Measurements from ENCODE around the gene VTN.
A peak's percentile ranks its signal among the peaks of the same experiment; 100 is the strongest.

Gene VTN

DNA sequence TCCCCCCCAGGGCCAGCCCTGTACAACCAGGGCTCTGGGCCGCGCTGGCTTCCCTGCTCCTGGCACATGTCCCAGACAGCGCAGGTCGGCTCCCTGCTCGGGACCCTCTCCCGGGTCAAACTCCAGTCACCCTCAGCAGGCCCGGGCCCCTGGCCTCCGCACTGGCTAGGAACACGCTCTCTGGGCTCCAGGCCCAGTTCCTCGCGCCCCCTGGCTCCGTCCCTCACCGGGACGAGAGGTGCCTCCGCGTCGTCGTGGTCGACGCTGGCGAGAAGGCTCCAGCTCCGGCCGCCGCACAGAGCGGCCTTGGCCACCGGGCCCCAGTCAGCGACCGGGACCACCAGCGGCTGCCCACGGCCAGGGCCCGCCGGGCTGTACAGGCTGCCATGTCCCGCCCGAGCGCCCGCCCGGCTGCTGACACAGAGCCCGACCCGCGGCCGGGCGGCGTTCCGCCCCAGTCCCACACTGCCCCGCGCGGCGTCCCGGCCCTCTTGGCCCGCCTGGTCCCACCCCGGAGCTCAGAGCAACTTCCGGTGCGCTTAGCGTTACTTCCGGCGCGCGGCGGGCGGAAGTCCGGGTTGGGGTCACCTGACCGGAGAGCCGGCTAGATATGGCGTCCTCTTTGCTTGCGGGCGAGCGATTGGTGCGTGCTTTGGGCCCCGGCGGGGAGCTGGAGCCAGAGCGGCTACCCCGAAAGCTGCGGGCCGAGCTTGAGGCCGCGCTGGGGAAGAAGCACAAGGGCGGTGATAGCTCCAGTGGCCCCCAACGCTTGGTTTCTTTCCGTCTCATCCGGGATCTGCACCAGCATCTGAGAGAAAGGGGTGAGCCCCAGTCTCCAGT is 12.8 kb downstream of the VTN start, which contains the start of gene POLDIP2:
Gene POLDIP2 (minus strand): TSS at position 467 of the 840 bp plus-strand sequence. CDS start 79 bp downstream, at position 388.
- peak within 1 kb of the TSS; percentile 97 for H3K4me3 ChIP-seq (ENCODE audit: control insufficient read depth, low read depth, low read length)
- peak; percentile 92 for DNase-seq (ENCODE audit: low read depth)
- TF ChIP-seq, protein P1, sequence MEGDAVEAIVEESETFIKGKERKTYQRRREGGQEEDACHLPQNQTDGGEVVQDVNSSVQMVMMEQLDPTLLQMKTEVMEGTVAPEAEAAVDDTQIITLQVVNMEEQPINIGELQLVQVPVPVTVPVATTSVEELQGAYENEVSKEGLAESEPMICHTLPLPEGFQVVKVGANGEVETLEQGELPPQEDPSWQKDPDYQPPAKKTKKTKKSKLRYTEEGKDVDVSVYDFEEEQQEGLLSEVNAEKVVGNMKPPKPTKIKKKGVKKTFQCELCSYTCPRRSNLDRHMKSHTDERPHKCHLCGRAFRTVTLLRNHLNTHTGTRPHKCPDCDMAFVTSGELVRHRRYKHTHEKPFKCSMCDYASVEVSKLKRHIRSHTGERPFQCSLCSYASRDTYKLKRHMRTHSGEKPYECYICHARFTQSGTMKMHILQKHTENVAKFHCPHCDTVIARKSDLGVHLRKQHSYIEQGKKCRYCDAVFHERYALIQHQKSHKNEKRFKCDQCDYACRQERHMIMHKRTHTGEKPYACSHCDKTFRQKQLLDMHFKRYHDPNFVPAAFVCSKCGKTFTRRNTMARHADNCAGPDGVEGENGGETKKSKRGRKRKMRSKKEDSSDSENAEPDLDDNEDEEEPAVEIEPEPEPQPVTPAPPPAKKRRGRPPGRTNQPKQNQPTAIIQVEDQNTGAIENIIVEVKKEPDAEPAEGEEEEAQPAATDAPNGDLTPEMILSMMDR (conservative IDR thresholded peaks at IDR 0.05; ENCODE audit: control insufficient read depth, insufficient read depth, low read depth, low read length), result no peak

DNA sequence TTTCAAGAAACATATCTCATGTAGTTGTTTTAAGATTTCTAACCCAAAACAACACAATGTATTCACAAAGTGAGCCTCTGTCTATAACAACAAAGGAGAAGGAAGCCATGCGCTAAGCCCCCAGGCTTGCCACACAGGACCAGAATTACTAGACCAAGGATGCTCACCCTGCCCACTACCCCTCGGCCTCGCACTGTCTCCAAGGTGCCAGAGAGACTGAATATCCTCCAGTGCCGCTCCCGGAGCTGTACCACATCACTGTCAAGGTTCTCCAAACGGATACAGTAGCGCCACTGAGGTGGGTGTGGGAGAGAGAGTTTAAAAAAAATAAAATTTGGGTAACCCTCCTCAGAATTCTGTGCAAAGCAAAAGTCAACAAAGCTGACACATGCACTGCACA is 19.8 kb downstream of the VTN start:
- DNase-seq (ENCODE audit: low read depth), result no peak
- TF ChIP-seq, protein P1 (conservative IDR thresholded peaks at IDR 0.05; ENCODE audit: control insufficient read depth, insufficient read depth, low read depth, low read length), result no peak
- no peak overlapping the region for H3K4me3 ChIP-seq (ENCODE audit: control insufficient read depth, low read depth, low read length)

DNA sequence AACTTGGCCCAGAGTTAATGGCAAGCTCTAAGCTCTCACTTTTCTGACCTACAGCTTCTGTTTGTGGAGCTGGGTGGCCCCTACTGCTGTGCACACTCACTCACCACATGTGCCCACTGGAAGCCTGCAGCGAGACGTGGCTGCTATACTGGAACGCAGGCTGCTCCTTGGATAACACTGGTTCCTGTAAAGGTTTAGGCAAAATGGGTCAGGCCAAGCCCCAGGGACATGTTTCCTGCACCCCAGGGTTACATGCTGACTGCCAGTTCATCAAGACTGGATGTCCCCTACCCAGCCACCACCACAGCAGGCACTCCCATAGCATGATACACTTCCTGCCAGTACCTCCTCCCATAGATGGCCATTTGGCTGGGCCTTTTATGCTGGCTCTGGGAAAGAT is 21.1 kb downstream of the VTN start:
- TF ChIP-seq, protein P1 (conservative IDR thresholded peaks at IDR 0.05; ENCODE audit: control insufficient read depth, insufficient read depth, low read depth, low read length), result no peak
- DNase-seq (ENCODE audit: low read depth), result no peak
- no peak overlapping the region for H3K4me3 ChIP-seq (ENCODE audit: control insufficient read depth, low read depth, low read length)

DNA sequence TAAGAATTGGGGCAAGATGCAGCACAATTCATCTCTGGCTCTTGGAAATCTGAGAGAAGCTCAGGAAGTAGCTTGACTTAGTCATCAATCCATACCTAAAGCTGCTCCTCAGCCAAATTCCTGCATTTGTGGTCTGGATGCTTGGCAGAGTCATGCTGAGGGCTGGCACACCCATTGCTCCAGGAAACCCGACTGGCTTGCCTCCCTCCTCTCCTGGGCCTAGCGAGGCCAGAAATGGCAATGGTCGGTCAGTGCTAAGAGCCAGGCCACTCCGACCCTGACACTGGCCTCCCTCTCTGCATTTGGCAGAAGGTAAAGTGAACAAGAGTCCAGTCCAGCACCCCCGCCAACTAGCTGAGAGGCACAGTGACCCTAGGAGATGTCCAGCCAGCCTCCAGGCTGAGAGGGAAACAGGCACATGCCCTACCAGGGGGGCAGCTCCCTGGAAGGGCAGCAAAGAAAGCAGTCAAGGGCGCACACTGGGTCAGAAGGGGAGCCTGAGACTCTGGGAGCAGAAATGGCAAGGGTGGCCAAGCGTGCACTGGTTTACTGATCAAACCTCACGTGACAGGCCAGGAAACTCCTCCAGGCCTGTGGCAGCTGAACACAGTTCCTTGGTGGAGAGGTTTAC is 22.7 kb downstream of the VTN start:
- peak; percentile 89 for DNase-seq (ENCODE audit: low read depth)

DNA sequence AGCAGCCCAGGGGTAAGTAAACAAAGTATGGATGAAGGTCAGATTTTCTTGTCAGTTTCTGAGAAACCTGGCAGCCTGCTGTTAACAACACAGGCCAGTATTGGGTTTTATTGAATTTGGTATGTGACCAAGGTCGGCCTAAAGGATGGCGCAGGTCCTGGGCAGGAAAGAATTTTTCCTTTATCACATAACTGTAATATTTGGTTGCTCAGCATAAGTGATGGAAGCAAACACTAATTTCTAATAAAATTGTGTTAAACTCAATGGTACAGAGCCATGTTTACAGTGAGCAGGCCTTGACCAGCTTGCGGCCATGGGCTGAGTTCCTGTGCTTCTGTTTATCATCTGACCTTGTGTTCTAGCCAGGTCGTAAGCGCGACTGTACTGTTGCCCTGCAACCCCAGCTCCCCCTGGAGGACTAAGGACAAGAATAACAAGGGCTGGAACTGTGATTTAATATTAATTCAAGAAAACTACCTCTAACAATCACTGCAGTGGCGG is 23.3 kb downstream of the VTN start:
- DNase-seq (ENCODE audit: low read depth), result no peak
- no peak overlapping the region for H3K4me3 ChIP-seq (ENCODE audit: control insufficient read depth, low read depth, low read length)
- TF ChIP-seq, protein P1 (conservative IDR thresholded peaks at IDR 0.05; ENCODE audit: control insufficient read depth, insufficient read depth, low read depth, low read length), result peak; percentile 54

More for the DNA sequence above, 22.7 kb downstream of the VTN start:
- H3K4me3 ChIP-seq (ENCODE audit: control insufficient read depth, low read depth, low read length), result no peak overlapping the region
- TF ChIP-seq, protein P1 (conservative IDR thresholded peaks at IDR 0.05; ENCODE audit: control insufficient read depth, insufficient read depth, low read depth, low read length), result no peak

DNA sequence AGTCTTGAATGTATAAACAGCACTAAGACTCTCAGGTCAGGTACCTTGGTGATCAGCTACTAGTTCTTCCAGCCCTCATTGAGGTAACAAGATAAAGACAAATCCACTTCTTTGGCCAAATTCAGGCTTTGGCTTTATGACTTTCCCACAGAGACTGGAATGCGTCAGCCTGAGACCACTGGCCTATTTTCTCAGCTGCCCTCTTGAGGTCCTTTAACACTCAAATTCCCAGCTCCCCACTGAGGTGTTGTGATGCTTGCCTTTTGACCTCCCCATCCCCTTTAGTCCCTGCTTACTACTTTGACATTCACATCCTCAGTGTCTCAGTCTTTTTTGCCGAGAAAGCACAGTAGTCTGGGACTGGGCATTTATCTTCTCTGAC is 23.9 kb downstream of the VTN start:
- H3K4me3 ChIP-seq (ENCODE audit: control insufficient read depth, low read depth, low read length), result no peak overlapping the region
- TF ChIP-seq, protein P1 (conservative IDR thresholded peaks at IDR 0.05; ENCODE audit: control insufficient read depth, insufficient read depth, low read depth, low read length), result no peak
- no peak for DNase-seq (ENCODE audit: low read depth)

All from fibroblast of mammary gland (primary cell).